SH-SY5Y (cell line): ENCODE measurements around the gene ABCB8.

Source experiments
- GATA2 ChIP-seq: IDR thresholded peaks from 2 replicates; pipeline ENCODE4 v1.6.1; 2011; ENCODE audit warnings: mild to moderate bottlenecking, low read depth, low read length
- GATA3 ChIP-seq: IDR thresholded peaks from 2 replicates; pipeline ENCODE4 v1.6.1; 2011; ENCODE audit warnings: low read depth, mild to moderate bottlenecking, low read length, moderate library complexity

The ABCB8 gene

DNA sequence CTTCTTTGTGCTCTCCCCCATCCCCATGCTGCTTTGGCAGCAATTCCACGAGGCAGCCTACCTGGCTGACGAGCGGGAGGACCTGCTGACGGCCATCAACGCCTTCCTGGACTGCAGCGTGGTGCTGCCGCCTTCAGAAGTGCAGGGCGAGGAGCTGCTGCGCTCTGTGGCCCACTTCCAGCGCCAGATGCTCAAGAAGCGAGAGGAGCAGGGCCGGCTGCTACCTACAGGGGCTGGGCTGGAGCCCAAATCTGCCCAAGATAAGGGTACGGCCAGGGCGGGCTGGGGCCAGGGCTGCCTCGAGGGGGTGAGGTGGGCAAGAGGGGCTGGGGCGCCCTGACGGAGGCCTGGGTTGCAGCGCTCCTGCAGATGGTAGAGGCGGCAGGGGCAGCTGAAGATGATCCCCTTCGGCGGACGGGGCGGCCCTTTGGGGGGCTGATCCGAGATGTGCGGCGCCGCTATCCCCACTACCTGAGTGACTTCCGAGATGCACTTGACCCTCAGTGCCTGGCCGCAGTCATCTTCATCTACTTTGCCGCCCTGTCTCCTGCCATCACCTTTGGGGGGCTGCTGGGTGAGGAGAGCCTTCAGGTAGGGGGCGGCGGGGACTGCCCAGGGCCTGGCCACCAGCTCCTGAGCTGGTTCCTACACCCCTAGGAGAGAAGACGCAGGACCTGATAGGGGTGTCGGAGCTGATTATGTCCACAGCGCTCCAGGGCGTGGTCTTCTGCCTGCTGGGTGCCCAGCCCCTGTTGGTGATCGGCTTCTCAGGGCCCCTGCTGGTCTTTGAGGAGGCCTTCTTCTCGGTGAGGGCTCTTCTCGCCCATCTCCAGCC lies 43.0 kb downstream of the ABCB8 start:
- TF ChIP-seq GATA3 (no peak), GATA2 (no peak)

DNA sequence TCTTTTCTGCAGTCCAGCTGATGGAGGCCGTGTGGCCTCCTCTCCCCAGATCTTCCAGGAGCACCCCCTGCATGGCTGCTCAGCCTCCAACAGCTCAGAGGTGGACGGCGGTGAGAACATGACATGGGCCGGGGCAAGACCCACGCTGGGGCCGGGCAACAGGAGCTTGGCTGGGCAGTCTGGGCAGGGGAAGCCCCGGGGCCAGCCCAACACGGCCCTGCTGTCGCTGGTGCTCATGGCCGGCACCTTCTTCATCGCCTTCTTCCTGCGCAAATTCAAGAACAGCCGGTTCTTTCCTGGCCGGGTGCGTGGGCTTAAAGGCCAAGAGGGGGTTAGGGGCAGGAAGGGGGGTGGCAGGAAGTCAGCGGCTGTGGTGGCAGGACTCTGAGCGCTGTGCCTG lies 45.7 kb downstream of the ABCB8 start:
- TF ChIP-seq GATA3 (no peak), GATA2 (no peak)

DNA sequence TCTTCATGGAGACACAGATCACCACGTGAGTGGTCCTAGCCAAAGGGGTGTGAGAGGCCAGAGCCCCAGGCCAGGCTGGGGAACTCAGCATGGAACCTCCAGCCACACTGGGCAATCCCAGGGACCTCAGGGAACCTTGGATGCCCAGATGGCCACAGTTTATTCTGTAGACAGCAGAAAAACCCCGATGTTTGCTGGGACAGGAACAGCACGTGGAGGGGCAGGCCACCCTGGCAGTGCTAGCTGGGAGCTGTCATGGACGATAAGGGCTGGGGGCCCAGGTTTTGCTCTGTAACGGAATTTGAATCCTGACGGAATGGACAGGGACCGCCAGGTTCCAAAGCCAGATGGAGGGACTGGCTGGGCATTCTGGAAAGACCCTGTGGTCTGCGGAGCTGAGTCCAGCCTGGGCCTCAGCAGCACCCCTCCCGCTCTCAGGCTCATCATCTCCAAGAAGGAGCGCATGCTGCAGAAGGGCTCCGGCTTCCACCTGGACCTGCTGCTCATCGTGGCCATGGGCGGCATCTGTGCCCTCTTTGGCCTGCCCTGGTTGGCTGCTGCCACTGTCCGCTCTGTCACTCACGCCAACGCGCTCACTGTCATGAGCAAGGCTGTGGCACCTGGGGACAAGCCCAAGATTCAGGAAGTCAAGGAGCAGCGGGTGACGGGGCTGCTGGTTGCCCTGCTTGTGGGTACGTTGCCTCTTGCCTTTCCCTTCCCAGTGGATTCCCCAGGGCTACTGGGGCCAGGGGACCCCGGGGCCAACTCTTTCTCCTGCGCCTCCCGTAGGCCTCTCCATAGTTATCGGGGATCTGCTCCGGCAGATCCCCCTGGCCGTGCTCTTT lies 46.8 kb downstream of the ABCB8 start:
- TF ChIP-seq GATA2 (no peak), GATA3 (no peak)

DNA sequence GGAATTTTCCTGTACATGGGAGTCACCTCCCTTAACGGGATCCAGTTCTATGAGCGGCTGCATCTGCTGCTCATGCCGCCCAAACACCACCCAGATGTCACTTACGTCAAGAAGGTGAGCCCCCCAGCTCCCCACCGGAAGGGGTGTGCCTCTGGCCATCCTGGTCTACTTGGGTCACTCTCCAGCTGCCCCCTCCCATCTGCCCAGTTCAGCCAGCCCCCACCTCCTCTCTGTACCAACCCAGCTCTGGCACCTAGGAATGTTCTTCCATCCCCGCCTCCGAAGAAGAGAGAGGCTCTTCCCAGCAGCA lies 47.4 kb downstream of the ABCB8 start:
- TF ChIP-seq GATA3 (no peak), GATA2 (no peak)

DNA sequence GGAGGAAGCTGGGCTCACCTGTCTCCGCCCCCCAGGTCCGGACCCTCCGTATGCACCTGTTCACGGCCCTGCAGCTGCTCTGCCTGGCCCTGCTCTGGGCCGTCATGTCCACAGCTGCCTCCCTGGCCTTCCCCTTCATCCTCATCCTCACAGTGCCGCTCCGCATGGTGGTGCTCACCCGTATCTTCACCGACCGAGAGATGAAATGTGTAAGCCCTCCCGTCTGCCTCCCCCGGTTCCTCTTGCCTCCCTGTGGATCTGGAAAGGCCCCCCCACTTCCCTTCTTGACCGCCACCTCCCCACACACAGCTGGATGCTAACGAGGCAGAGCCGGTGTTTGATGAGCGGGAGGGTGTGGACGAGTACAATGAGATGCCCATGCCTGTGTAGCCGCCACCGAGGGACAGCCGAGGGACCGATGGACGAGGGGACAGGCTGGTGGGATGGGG lies 47.8 kb downstream of the ABCB8 start:
- TF ChIP-seq GATA3 (no peak), GATA2 (no peak)

DNA sequence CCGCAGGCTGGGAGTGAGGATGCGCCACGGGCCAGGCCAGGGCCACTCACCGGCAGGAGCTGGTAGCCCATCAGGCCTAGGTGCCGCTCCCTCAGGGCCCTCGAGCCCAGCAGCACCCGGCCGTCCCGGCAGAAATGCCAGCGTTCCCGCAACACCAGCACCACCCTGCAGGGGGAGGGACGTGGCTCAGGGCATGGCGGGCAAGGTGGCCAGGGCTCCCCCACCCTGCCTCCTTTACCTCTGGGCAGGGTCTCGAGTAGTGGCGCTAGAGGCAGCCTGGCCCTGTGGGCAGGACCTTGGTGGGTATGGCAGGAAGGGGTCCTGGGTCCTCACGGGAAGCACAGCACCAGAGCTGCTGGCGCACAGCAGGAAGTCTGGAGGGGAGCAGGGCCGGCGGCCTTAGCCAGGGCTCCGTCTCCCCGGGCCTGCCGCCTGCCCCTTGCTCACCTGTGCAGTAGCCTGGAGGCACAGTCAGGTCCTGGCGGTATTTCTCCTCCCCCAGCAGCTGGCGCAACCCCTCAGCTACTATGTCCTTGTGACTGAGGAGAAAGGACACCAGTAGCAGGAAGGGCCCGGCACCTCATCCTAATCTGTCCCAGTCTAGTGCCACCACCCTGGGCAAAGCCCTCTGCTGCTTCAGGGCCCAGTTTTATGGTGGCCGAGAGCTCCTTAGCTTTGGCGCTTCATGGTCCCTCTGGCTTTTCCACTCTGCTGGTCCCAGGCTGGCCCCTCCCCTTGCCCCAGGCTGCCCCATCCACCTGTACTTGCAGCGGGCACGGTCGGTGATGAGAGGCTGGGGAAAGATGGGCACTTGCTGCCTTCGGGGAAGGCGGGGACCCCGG lies 48.8 kb downstream of the ABCB8 start:
- no peak for TF ChIP-seq GATA2

DNA sequence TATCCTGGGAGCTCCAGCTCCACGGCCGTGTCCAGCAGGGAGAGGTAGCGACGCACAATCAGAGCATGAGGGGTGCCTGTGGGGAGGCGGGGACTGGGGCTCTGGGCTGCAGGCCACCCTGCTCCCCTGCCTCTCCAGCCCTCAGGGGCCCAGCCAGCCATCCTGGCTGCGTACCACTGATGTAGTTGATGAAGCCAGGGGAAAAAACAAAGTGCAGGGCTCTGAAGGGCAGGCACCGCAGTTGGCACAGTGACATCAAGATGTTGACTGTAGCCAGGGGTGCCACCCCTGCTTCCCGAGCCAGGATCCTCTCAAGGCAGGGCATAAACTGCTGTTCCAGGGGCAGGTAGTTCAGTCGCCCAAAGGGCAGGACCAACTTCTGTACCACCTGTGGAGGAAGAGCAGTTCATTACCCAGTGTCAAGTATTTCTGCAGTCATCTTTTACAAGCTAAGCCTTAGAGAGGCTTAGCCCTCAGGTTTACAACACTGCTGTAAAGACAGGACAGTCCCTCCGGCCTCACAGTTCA lies 49.5 kb downstream of the ABCB8 start:
- TF ChIP-seq GATA2 (no peak), GATA3 (no peak)

DNA sequence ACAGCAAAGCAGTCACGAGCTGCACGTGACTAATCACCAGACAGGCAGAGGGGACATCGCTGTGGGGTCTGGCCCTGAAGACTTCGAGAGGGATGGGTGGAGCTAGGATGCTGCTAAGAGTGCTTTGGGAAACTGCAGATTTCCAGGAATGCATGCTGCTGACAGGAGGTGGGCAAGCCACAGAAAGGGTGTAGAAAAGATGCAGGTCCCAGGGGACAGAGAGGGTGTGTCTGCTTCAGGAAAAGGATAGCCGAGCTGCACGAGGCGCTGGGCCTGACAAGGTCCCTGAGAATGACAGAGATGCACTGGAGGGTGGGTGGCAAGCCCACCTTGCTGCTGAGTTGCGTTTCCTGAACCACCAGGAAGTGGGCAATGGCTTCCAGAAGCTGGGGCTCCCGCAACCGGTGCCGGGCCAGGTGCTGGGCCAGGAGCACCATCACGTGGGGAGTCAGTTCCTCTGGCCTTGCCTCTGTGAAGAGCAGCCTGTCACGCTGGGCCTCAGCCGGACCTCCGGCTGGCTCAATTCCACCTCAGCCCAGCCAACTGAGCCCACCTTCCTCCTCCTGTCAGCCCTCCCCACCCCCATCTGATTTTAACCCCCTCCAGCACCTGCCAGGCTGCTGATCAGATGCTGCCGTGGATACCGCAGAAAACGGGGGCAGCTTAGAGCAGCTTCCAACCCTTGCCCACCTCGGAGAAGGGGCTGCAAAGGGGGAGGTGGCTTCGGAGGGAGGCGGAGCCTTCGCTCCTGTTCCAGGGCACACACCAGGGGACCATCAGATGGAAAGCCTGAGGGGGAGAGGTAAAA lies 50.2 kb downstream of the ABCB8 start:
- no peak for TF ChIP-seq GATA2
- no peak for TF ChIP-seq GATA3

DNA sequence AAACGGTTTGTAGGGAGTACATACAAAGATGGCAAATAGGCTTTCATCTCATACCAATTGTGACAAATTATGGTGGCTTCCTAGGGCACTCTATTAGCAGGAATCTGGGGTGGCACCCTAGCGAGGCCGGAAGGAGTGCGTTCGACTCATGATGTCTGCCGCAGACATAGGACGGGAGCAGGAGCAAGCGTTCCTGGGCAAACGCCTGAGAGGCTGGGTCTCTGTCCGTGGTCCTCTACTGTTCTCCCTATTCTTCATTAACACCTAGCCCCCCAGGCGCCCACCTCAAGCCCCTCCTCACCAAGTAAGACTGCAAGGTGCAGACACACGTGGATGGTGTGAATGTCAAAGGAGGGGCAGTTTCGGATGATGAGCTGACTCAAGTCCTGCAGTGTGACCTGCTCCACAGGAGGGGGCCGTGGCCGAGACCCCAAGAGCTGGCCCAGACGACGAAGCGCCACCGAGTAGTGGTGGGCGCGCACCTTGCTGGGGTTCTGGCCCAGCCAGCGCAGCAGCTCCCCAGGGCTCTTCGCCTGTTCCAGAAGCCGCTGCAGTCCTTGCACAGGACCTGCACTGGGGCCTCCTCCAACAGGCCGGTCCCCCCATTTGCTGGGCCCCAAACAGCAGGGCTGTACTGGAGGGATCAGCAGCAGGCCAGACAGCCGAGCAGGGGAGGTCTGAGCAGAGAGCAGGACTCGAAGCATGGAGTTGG lies 51.1 kb downstream of the ABCB8 start:
- TF ChIP-seq GATA2 (no peak), GATA3 (no peak)

DNA sequence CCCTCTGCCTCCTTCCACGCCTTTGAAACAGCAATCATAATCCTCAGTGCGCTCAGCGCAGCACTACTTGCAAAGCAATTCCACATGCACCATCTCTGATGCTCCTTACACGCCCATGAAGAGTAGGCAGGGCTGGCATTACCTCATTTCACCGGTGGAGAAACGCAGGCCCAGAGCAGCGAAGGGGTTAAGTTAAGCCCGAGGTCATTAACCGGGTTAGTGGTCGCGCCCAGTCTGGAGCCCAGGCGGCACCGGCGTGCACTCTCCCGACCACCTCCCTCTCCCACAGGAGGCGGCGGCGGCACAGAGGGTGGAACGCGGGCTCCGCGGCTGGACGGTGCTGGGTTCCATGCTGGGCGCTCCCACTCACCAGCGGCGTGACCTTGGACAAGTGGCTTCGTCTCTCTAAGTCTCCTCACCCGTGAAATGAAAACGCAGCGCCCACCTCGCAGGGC lies 51.8 kb downstream of the ABCB8 start:
- no peak for TF ChIP-seq GATA2
- TF ChIP-seq GATA3, result no peak

DNA sequence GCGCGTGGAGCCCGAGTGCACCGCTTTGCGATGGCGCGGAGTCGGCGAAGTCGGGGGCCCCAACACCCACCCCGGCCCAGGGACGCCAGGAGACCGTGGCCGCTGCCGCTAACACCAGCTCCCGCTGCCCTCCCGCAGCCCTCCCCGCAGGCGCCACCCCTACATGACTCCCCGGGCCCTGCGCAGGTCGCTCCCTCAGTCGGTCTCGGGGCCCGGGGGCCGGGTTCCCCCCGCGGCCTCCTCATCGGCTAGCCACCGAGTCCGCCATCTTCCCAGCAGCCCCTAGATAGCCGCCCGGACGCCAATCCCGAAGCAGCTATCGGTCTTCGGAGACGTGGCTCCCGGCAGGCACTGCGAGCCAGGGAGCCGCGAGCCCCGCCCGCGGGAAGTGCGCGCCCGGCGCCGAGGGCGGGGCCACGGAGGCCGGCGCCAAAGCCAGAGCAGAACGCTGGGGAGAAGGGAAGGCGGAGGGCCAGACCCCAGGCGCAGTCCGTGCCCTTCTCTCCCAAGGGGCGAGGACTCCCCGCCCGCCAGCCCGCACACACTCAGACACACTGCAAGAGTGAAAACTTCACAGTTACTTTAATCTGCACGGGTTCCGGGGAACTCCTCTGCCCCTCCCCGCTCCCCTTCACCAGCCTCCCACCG lies 52.4 kb downstream of the ABCB8 start, which contains the start of gene FASTK:
FASTK (minus strand) TSS at position 288 of the 648 bp plus-strand sequence; CDS start at position 245, 43 bp downstream.
- TF ChIP-seq GATA2 (no peak; the same call in 1 of the 2 replicates), GATA3 (no peak)

DNA sequence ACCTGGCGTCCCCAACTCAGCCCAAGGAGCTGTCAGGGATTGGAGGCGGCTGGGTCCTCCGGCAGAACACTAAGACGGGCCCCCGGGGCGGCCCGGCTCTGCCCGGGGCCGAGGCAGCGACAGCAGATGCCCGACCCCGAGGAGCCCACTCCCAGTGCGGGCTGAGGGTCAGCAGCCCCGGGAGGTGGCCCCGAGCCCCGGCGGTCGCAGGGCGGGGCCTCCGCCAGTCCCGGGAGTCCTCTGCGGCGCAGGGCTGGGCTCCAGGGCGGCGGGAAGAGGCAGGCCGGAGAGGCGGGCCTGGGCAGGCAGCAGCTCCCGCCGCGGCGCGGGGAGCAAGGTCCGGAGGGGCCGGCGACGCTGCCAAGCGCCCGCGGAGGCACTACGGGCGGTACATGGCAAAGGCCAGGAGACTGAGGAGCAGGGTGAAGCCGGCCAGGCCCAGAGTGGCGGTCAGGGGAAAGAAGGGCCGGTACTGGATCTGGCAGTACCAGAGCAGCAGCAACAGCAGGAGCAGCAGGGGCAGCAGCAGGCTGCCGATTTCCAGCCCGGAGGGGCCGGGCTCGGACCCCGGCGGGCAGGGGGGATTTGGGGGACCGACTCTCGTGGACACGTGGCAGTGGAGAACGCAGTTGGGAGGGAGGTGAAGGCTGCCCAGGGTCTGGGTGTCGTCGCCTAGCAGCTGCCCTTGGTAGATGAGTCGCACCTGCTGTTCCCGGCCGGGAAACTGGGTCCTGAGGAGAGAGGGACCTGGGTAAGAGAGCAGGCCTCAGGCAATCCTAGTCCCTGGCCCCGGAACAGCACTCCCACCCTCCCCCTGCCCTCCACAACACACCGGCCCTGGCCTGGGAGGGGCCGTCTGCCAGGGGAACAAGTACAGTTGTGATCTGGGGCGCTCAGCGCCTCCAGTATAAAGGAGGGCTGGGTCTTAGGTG lies 53.2 kb downstream of the ABCB8 start:
- no peak for TF ChIP-seq GATA3
- TF ChIP-seq GATA2, result no peak
